ENCODE measurements around the gene SLAMF9. TPM values are rescaled to one million over a fixed set of nuclear protein-coding genes. Genes with fewer than 3 reads are reported as not detected.

SLAMF9 gene
- total RNA-seq, 1 experiment from 2014 or later: not detected

- no TSS peak for BruUV-seq (replicated peaks)
- ChIA-PET CTCF (no interaction called here), POLR2A (ENCODE audit: low non-redundant PET) (no interaction called here)
- no peak overlapping the region for H3K4me3 ChIP-seq (ENCODE audit: low read depth, low read length, poor library complexity, severe bottlenecking)
- no peak for DNase-seq (ENCODE audit: low spot score)
- no peaks in the 10 kb centered on the region for H3K9me3 ChIP-seq (ENCODE audit: low read depth, low read length, poor library complexity, severe bottlenecking)
- H3K27ac ChIP-seq (ENCODE audit: low read depth, low read length, poor library complexity, severe bottlenecking): no peak overlapping the region
- no peak for TF ChIP-seq CTCF (conservative IDR thresholded peaks at IDR 0.05; ENCODE audit: low read depth, low read length)
- no peak for TF ChIP-seq EZH2 (IDR thresholded peaks at IDR 0.05; ENCODE audit: borderline replicate concordance, low read depth, low read length, poor library complexity, severe bottlenecking)
- H3K4me1 ChIP-seq (ENCODE audit: insufficient read depth, low read length, poor library complexity, severe bottlenecking): peaks cover 25% of the 10 kb centered on the region
- H3K27me3 ChIP-seq (replicated peaks; ENCODE audit: insufficient read depth, low read depth, low read length, poor library complexity): no peaks in the 10 kb centered on the region
- H3K36me3 ChIP-seq (ENCODE audit: insufficient read depth, low read length, poor library complexity, severe bottlenecking): peaks cover 19% of the 10 kb centered on the region
- intact Hi-C loops (cut with micrococcal nuclease; ENCODE audit: unreplicated experiment): no loop called here
Measured at GRCh38 chr1:159921251-159921650, 32.8 kb downstream of the SLAMF9 start.

- CTCF ChIA-PET: no interaction called here
- intact Hi-C loops (cut with micrococcal nuclease; ENCODE audit: unreplicated experiment): no loop called here
- H3K4me1 ChIP-seq (ENCODE audit: insufficient read depth, low read length, poor library complexity, severe bottlenecking): peaks cover 28% of the 10 kb centered on the region
Measured at GRCh38 chr1:159920651-159921050, 33.4 kb downstream of the SLAMF9 start.

GRCh38 chr1:159920202-159920601 lies 33.8 kb downstream of the SLAMF9 start:
- H3K36me3 ChIP-seq (ENCODE audit: insufficient read depth, low read length, poor library complexity, severe bottlenecking): peaks cover 19% of the 10 kb centered on the region
- CTCF ChIA-PET: no interaction called here
- no peaks in the 10 kb centered on the region for H3K9me3 ChIP-seq (ENCODE audit: low read depth, low read length, poor library complexity, severe bottlenecking)
- POLR2A ChIA-PET (ENCODE audit: low non-redundant PET): no interaction called here
- BruUV-seq (replicated peaks): no TSS peak
- H3K4me1 ChIP-seq (ENCODE audit: insufficient read depth, low read length, poor library complexity, severe bottlenecking): peaks cover 28% of the 10 kb centered on the region
- H3K4me3 ChIP-seq (ENCODE audit: low read depth, low read length, poor library complexity, severe bottlenecking): no peak overlapping the region
- TF ChIP-seq EZH2 (IDR thresholded peaks at IDR 0.05; ENCODE audit: borderline replicate concordance, low read depth, low read length, poor library complexity, severe bottlenecking) (no peak), CTCF (conservative IDR thresholded peaks at IDR 0.05; ENCODE audit: low read depth, low read length) (no peak)
- DNase-seq (ENCODE audit: low spot score): no peak
- H3K27me3 ChIP-seq (replicated peaks; ENCODE audit: insufficient read depth, low read depth, low read length, poor library complexity): no peaks in the 10 kb centered on the region
- intact Hi-C loops (cut with micrococcal nuclease; ENCODE audit: unreplicated experiment): no loop called here
- H3K27ac ChIP-seq (ENCODE audit: low read depth, low read length, poor library complexity, severe bottlenecking): no peak overlapping the region

More at GRCh38 chr1:159920651-159921050, 33.4 kb downstream of the SLAMF9 start:
- H3K27me3 ChIP-seq (replicated peaks; ENCODE audit: insufficient read depth, low read depth, low read length, poor library complexity): no peaks in the 10 kb centered on the region
- DNase-seq (ENCODE audit: low spot score): no peak
- TF ChIP-seq EZH2 (IDR thresholded peaks at IDR 0.05; ENCODE audit: borderline replicate concordance, low read depth, low read length, poor library complexity, severe bottlenecking) (no peak), CTCF (conservative IDR thresholded peaks at IDR 0.05; ENCODE audit: low read depth, low read length) (no peak)
- no peak overlapping the region for H3K4me3 ChIP-seq (ENCODE audit: low read depth, low read length, poor library complexity, severe bottlenecking)
- peaks cover 19% of the 10 kb centered on the region for H3K36me3 ChIP-seq (ENCODE audit: insufficient read depth, low read length, poor library complexity, severe bottlenecking)
- H3K9me3 ChIP-seq (ENCODE audit: low read depth, low read length, poor library complexity, severe bottlenecking): no peaks in the 10 kb centered on the region
- POLR2A ChIA-PET (ENCODE audit: low non-redundant PET): no interaction called here
- BruUV-seq (replicated peaks): no TSS peak
- no peak overlapping the region for H3K27ac ChIP-seq (ENCODE audit: low read depth, low read length, poor library complexity, severe bottlenecking)
